Measurements from ENCODE around the gene LDHD.

GRCh38 chr16:75088934-75089333 lies 27.6 kb downstream of the LDHD start:
- TF ChIP-seq CTCF (IDR thresholded peaks at IDR 0.05) (no peak), POLR2A (IDR thresholded peaks at IDR 0.05) (no peak)

Data from Peyer's patch (tissue), 4 donors.